ENCODE measurements around the gene KRT17. TPM values are rescaled to one million over a fixed set of nuclear protein-coding genes. Genes with fewer than 3 reads are reported as not detected.
"Not testable (repeated sequence)": the region's sequence is repeated elsewhere in the genome, so short reads cannot be mapped to it uniquely, and the experiment has no call there.

The KRT17 gene
- total RNA-seq, 1 donor from 2014 or later, result not detected

- Mint-ChIP-seq H3K9me3 (no peaks in the 10 kb centered on the region), H3K4me1 (no peaks in the 10 kb centered on the region)
- DNase-seq (ENCODE audit: low read depth, low spot score), result no peak
Measured at GRCh38 chr17:41620583-41621434, 3.6 kb downstream of the KRT17 start.

GRCh38 chr17:41619927-41620582, 4.3 kb downstream of the KRT17 start:
- not testable (repeated sequence) for H3K9me3 Mint-ChIP-seq; H3K4me3 Mint-ChIP-seq; H3K36me3 Mint-ChIP-seq (ENCODE audit: low read depth); DNase-seq (ENCODE audit: low read depth, low spot score); H3K27me3 Mint-ChIP-seq (ENCODE audit: low read depth); H3K4me1 Mint-ChIP-seq
- peak overlapping the region; percentile 14 for H3K27ac Mint-ChIP-seq (ENCODE audit: unreplicated experiment)

More at GRCh38 chr17:41620583-41621434, 3.6 kb downstream of the KRT17 start:
- Mint-ChIP-seq H3K27ac (ENCODE audit: unreplicated experiment) (no peak overlapping the region), H3K4me3 (no peak overlapping the region), H3K36me3 (ENCODE audit: low read depth) (no peaks in the 10 kb centered on the region), H3K27me3 (ENCODE audit: low read depth) (no peaks in the 10 kb centered on the region)
- TF ChIP-seq CTCF (conservative IDR thresholded peaks at IDR 0.05), result no peak

GRCh38 chr17:41619036-41619926, 5.1 kb downstream of the KRT17 start:
- Mint-ChIP-seq H3K36me3 (ENCODE audit: low read depth) (no peaks in the 10 kb centered on the region), H3K27me3 (ENCODE audit: low read depth) (no peaks in the 10 kb centered on the region), H3K27ac (ENCODE audit: unreplicated experiment) (peak overlapping the region; percentile 14), H3K4me1 (no peaks in the 10 kb centered on the region), H3K4me3 (no peak overlapping the region), H3K9me3 (no peaks in the 10 kb centered on the region)
- no peak for TF ChIP-seq CTCF (conservative IDR thresholded peaks at IDR 0.05)
- DNase-seq (ENCODE audit: low read depth, low spot score), result no peak

GRCh38 chr17:41618341-41619035, 5.9 kb downstream of the KRT17 start:
- Mint-ChIP-seq H3K27ac (ENCODE audit: unreplicated experiment) (no peak overlapping the region), H3K4me3 (no peak overlapping the region), H3K36me3 (ENCODE audit: low read depth) (no peaks in the 10 kb centered on the region), H3K27me3 (ENCODE audit: low read depth) (no peaks in the 10 kb centered on the region), H3K4me1 (no peaks in the 10 kb centered on the region), H3K9me3 (no peaks in the 10 kb centered on the region)
- DNase-seq (ENCODE audit: low read depth, low spot score), result no peak
- TF ChIP-seq CTCF (conservative IDR thresholded peaks at IDR 0.05), result no peak

- Mint-ChIP-seq H3K27ac (ENCODE audit: unreplicated experiment) (no peak overlapping the region), H3K9me3 (no peaks in the 10 kb centered on the region), H3K27me3 (ENCODE audit: low read depth) (no peaks in the 10 kb centered on the region), H3K36me3 (ENCODE audit: low read depth) (no peaks in the 10 kb centered on the region), H3K4me3 (no peak overlapping the region), H3K4me1 (no peaks in the 10 kb centered on the region)
- no peak for TF ChIP-seq CTCF (conservative IDR thresholded peaks at IDR 0.05)
- no peak for DNase-seq (ENCODE audit: low read depth, low spot score)
Measured at GRCh38 chr17:41617698-41618097, 6.7 kb downstream of the KRT17 start.

Data from neural crest cell (in vitro differentiated cells).